ENCODE data around the gene SERINC3.

- TF ChIP-seq POLR2AphosphoS5 (IDR thresholded peaks at IDR 0.05; ENCODE audit: low read depth), result no peak
- no peak for TF ChIP-seq CTCF (IDR thresholded peaks at IDR 0.05; ENCODE audit: insufficient read depth, low read length)
Observed at GRCh38 chr20:44456611-44457010, 65.3 kb downstream of the SERINC3 start.
